IMR-90 (cell line): Measurements from ENCODE around the gene ANKRD37.

Experiments used
- CEBPB ChIP-seq: IDR thresholded peaks from 2 replicates; pipeline ENCODE4 v1.6.1; 2012; ENCODE audit warnings: low read depth, low read length, improper control_type of control experiment
- CHD1 ChIP-seq: IDR thresholded peaks from 2 replicates; pipeline ENCODE4 v1.6.1; 2012; ENCODE audit warnings: low read depth, low read length, improper control_type of control experiment
- MAFK ChIP-seq: IDR thresholded peaks from 2 replicates; pipeline ENCODE4 v1.6.1; 2012; ENCODE audit warnings: low read depth, low read length, improper control_type of control experiment
- MAZ ChIP-seq: IDR thresholded peaks from 2 replicates; pipeline ENCODE4 v1.6.1; 2012; ENCODE audit warnings: low read depth, mild to moderate bottlenecking, low read length, improper control_type of control experiment, moderate library complexity, borderline replicate concordance
- MXI1 ChIP-seq: IDR thresholded peaks from 2 replicates; pipeline ENCODE4 v1.6.1; 2012; ENCODE audit warnings: low read depth, mild to moderate bottlenecking, low read length, moderate library complexity, borderline replicate concordance
- POLR2A ChIP-seq: IDR thresholded peaks from 2 replicates; pipeline ENCODE4 v1.6.1; 2012; ENCODE audit warnings: mild to moderate bottlenecking, low read depth, low read length
- RAD21 ChIP-seq: IDR thresholded peaks from 2 replicates; pipeline ENCODE4 v1.6.1; 2012; ENCODE audit warnings: low read length, improper control_type of control experiment
- RFX5 ChIP-seq: IDR thresholded peaks from 2 replicates; pipeline ENCODE4 v1.8.0; 2012; ENCODE audit warnings: low read depth, mild to moderate bottlenecking, low read length, moderate library complexity
- USF2 ChIP-seq: fragments of 150-350 bp; IDR thresholded peaks from 2 replicates; pipeline ENCODE4 v1.6.1; 2017; ENCODE audit warnings: mild to moderate bottlenecking, antibody characterized with exemption, low read length, low read depth
- TF ChIP-seq, protein P1 (sequence below): conservative IDR thresholded peaks from 2 replicates; pipeline ENCODE4 v1.5.1; 2012; ENCODE audit warnings: mild to moderate bottlenecking, low read depth, low read length, improper control_type of control experiment

DNA sequence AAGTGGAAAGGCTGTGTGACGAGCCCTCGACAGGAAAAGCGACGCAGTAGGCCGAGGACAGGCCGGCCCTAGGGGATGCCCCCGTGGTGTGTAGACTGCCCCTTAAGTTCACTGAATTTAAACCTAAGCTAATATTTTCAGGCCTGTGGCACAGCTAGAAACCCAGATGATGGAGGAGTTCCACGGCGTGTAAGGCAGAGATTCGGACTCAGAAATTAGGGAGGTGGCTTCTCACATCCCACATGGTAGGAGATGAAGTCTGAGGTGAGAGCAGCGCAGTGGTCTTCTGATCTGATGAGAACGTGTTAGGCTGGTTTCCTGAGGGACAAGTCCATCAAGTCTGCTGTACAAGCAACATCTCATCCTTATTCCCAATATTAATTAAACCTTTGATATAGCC lies 8.7 kb upstream of the ANKRD37 start:
- TF ChIP-seq, protein P1, sequence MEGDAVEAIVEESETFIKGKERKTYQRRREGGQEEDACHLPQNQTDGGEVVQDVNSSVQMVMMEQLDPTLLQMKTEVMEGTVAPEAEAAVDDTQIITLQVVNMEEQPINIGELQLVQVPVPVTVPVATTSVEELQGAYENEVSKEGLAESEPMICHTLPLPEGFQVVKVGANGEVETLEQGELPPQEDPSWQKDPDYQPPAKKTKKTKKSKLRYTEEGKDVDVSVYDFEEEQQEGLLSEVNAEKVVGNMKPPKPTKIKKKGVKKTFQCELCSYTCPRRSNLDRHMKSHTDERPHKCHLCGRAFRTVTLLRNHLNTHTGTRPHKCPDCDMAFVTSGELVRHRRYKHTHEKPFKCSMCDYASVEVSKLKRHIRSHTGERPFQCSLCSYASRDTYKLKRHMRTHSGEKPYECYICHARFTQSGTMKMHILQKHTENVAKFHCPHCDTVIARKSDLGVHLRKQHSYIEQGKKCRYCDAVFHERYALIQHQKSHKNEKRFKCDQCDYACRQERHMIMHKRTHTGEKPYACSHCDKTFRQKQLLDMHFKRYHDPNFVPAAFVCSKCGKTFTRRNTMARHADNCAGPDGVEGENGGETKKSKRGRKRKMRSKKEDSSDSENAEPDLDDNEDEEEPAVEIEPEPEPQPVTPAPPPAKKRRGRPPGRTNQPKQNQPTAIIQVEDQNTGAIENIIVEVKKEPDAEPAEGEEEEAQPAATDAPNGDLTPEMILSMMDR = no peak
- TF ChIP-seq MAZ = no peak
- no peak for TF ChIP-seq RAD21
- TF ChIP-seq MXI1 = no peak
- TF ChIP-seq POLR2A = no peak
- TF ChIP-seq USF2 = no peak
- TF ChIP-seq MAFK = no peak
- no peak for TF ChIP-seq CEBPB
- TF ChIP-seq CHD1 = no peak
- no peak for TF ChIP-seq RFX5
